GM18861 (cell line): Measurements from ENCODE around the gene SLC6A3.
"Not testable (repeated sequence)": the region's sequence is repeated elsewhere in the genome, so short reads cannot be mapped to it uniquely, and the experiment has no call there.

ENCODE experiments used
- ATAC-seq: cut with Tn5 transposase; IDR thresholded peaks from one replicate; pipeline ENCODE4 v1.9.1; 2021; ENCODE audit not compliant: unreplicated experiment

Gene SLC6A3

DNA sequence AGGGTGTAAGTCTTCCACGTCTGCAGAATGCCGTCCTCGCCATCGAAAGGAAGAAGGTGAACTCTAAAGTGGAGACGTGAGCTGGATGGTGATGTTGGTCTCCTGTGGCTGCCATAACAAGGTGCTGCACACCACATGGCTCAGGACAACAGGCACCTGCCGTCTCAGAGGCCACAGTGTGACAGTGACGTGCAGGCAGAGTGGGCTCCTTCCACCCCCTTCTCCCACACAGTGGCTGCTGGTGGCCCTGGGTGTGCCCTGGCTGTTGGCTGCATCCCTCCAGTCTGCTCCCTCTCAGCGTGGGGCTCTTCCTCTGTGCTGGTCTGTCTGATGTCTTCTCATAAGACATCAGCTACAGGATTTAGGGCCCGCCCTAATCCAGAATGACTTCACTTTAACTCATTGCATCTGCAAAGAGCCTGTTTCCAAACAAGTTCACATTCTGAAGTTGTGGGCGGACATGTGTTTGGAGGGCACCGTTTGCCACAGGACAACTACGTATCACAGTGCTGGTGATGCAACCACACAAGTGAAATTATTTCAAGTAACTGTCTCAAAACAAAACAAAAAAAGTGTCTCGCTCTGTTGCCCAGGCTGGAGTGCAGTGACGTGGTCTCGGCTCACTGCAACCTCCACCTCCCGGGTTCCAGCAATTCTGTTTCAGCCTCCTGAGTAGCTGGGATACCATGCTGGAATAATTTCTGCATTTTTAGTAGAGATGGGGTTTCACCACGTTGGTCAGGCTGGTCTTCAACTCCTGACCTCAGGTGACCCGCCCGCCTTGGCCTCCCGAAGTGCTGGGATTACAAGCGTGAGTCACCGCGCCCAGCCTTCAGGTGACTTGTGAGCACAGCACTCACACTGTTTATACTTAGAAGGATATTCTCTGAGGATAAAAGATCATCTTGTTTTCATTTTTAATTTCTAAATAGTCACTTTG, 69.1 kb downstream of the SLC6A3 start:
- ATAC-seq: no peak

GRCh38 chr5:1374679-1375055, 70.6 kb downstream of the SLC6A3 start:
- ATAC-seq: no peak

DNA sequence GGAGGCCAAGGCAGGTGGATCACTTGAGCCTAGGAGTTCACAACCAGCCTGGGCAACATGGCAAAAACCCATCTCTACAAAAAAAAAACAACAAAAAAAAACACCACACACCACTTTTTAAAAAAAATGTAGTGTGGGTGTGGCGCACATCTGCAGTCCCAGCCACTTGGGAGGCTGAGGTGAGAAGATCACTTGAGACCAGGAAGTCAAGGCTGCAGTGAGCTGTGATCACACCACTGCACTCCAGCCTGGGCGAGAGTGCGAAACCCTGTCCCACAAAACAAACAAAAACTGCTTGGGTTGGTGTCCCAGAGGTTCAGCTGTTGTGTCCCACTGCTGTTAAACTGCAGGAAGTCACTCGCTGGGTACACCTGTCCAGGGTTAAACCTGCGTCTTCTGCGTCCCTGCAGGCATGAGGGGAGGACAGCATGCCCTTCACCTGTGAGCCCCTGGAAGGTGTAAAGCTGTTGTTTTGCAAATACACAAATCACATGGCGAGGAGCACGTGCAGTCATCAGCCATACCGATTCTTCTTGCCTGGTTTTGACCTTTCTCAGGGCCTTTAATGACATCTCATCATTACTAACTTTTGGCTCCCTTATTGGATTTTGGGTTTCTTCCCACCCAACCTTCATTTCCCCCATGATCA, 71.1 kb downstream of the SLC6A3 start:
- no peak for ATAC-seq

DNA sequence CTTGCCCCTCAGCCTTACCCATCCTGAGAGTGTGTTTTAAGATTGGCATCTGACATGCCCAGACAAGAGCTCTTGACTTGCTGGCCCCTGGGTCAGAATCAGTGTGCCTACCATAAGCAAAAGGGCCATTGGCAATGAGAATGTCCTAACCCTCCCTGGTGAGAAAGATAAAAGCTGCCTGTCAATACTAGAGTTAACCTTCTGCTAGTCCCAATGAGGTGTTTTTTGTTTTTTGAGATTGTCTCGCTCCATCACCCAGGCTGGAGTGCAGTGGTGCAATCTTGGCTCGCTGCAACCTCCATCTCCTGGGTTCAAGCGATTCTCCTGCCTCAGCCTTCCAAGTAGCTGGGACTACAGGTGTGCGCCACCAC, 73.3 kb downstream of the SLC6A3 start:
- ATAC-seq: not testable (repeated sequence)

- ATAC-seq: no peak
Measured at GRCh38 chr5:1371218-1371971, 73.8 kb downstream of the SLC6A3 start.

GRCh38 chr5:1370006-1370405, 75.2 kb downstream of the SLC6A3 start:
- ATAC-seq: no peak

DNA sequence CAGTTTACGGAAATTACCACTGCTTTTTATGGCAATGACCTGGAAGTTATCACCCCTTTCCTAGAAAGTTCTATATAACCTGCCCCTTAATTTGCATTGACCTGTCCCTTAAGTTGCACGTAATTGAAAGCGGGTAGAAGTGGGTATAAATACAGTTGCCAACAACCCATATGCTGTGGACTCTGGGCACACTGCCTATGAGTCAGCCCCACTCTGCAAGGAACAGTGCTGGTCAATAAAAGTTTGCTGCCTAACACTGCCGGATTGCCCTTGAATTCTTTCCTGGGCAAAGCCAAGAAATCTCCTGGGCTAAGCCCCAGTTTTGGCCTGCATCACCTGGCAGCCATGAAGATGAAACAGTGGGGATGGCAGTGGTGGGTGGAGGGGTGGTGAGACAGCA, 76.5 kb downstream of the SLC6A3 start:
- no peak for ATAC-seq

GRCh38 chr5:1368236-1368635, 77.0 kb downstream of the SLC6A3 start:
- no peak for ATAC-seq

DNA sequence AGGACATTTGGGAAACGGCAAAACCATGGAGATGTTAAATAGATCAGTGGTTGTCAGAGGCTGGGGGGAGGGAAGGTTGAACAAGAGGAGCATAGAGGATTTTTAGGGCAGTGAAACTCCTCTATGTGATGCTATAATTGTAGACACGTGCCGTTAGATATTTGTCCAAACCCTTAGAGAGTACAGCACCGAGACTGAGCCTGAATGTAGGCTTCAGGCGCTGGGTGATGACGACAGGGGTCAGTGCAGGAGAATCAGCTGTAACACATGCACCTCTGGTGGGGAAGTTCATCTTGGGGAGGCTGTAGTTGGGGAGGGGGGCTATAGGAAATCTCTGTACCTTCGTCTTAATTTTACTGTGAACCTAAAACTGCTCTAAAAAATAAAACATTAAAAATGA, 78.1 kb downstream of the SLC6A3 start:
- ATAC-seq: no peak

DNA sequence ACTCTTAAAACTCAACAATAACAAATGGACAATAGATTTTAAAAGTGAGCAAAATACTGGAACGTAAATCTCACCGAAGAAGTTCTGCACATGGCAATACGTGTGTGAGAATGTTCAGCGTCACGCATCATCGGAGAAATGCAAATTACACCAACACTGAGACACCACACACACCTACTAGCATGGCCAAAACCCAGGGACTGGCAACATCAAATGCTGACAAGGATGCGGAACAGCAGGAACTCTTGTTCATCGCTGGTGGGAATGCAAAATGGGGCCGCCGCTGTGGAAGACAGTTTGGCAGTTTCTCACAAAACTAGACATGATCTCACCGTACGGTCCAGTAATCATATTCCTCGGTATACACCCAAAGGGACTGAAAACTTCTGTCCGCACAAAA, 78.7 kb downstream of the SLC6A3 start:
- no peak for ATAC-seq

GRCh38 chr5:1364211-1364610, 81.0 kb downstream of the SLC6A3 start:
- ATAC-seq: no peak

DNA sequence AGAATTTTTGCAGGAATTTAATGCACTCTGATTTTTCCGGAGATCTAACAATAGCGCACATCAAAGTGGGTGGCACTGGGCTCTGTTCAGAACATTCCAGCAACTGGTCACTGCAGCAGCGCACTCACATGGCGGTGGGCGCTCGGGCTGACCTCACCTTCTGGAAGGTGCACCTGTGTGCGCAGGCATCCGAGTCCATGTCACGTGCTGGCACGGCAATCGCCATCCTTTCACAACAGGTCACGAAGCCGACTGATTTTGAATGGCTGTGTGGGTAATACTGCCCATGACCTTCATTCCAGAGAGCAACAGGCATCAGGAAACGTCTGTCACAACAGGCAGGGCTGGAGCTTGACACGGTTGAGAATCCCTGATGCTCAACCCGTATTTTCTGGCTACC, 81.7 kb downstream of the SLC6A3 start:
- ATAC-seq: no peak

DNA sequence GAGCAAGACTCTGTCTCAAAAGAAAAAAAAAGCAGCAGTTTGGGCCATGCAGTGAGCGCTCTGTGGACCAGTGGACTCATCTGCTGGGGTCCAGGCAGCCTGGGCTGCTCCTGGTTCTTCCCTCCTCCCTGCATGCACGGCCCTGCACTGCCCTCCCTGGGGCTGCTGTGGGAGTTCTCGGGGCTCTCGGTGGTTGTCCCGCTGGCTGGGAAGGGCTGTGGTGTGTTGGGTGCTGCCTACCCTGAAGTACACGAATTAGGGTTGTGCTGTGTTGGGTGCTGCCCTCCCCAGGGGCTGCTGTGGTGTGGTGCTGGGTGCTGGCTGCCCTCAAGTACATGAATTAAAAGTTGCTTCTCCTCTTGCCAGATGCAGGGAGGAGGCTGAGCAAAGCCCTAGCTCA, 82.1 kb downstream of the SLC6A3 start:
- ATAC-seq: no peak

DNA sequence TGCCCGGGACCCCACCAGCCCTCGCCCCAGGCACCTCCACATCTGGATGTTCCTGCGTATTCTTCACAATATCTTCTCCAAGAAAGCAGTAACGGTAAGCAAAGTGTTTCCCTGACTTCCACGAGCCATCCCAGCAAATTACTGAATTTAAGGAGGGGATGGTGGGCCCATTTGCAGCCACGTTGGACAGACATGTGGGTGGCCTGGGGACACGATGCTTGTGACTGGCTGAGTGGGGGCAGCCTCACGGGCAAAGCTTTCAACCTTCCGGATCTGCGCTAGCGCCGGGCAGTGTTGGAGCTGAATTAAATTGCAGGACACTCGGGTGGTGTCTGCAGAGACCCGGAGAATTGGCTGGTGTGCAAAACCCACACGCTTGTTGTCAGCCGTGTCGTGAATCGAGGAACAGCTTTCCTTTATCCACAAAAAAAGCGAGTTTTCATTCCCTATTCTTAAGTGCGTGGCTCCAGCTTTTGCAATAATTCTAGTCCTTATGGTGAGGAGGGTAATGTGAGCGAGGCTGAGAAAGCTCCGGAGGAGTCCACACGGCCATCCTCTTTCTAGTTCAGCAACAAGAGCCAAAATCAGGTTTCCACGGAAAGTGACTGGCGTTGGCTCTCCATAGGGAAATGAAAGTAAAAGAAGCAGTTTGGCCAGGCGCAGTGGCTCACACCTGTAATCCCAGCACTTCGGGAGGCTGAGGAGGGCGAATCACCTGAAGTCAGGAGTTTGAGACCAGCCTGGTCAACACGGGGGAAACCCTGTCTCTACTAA, 82.8 kb downstream of the SLC6A3 start:
- ATAC-seq: no peak

- ATAC-seq: no peak
Measured at GRCh38 chr5:1360861-1361260, 84.4 kb downstream of the SLC6A3 start.

DNA sequence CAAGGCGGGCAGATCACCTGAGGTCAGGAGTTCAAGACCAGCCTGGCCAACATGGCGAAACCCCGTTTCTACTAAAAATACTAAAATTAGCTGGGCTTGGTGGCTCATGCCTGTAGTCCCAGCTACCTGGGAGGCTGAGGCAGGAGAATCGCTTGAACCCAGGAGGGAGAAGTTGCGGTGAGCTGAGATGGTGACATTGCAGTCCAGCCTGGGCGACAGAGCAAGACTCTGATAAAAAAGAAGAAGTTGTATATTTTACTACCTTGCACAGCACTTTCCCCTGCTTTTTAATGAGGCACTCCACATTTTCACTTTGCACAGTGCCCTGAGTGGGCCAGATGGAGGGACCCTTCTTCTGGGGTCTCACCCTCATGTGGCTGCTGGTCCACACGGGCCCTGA, 84.9 kb downstream of the SLC6A3 start:
- ATAC-seq: not testable (repeated sequence)

DNA sequence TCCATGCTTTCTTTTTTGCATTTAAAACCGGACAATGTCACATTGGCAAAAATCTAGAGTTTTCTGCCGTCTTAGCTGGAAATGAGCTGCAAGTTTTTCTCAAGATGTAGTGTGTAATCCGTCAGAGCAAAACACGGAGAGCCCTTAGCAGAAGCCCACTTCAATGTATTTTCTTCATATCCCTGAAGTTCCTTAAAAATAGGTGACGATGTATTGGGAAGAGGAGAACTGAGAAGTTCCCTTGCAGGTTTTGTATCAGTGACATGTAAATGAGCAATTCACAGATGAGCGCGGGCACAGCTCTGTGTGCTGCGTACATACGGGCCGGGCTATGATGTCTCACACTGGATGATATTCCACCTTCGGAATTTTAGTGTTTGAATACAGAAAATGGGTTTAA, 85.5 kb downstream of the SLC6A3 start:
- ATAC-seq: no peak

DNA sequence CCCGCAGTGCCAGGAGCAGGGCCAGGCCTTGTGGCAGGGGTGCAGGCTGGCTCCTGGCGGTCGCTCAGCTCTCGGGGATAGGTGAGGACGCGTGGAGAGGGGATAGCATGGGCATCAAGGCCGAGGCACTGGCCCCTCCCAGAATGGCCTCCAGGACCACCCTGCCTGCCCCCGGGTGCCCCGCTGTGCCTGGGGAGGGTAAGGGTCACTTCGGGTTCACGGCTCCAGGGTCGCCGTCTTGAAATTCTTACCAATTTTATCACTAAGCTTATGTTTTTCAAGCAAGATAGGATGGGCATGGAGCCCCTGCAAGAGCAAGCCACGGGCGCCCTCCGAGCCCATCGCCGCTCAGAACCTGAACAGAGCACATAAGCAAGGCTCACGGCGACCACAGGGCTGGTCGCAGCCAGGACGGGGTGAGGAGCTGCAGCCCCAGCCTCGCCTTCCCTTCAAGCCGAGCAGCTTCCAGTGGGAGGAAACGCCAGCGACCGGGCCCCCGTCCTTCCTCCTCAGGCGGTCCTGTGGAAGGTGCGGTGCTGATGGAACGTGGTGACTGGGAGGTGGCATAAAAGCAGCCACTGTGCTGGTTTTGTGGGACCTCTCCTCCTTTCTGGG, 86.1 kb downstream of the SLC6A3 start:
- ATAC-seq: no peak

GRCh38 chr5:1358726-1359025, 86.6 kb downstream of the SLC6A3 start:
- no peak for ATAC-seq

DNA sequence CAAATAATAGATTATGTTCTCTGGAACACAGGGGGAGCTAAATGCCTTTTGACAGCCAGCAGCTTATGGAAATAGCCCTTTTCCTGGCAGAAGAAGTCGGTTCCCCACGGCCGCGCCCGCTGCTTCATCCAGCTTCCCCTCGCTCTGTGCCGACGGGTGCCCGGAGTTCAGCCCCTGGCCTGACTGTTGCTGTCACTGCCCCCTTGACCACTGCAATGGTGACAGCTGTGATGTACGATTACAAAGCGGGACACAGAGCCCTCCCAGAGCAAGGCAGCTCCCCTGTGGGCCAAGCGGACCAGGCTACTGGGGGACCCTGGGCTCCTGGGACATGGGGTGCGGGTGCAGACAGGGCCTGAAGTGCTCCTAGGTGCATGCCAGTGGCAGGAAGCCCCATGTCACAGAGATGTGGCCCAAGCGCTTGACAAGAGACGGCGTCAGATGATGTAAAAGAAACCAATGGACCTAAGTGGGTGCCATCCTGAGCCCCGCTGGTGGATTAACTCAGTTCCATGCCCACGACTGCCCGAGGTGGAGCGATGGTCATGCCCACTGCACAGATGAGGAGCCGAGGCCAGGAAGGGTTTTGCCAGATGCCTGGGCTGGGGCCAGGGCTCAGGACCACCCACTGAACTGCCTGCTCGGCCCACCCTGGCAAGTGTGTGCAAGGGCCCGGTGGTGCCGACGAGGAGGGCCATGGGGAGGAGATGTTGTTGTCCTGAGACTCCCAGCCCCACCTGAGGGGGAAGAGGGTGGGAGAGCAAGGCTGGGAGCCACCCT, 87.1 kb downstream of the SLC6A3 start:
- ATAC-seq: no peak
